HEK293T (cell line): ENCODE measurements around the gene LTA.
A peak's percentile ranks its signal among the peaks of the same experiment; 100 is the strongest.

Experiments used
- FOXM1 ChIP-seq: fragments of 450-650 bp; IDR thresholded peaks from 2 replicates; pipeline ENCODE4 v1.6.1; 2017; ENCODE audit warnings: mild to moderate bottlenecking, borderline replicate concordance
- TARDBP ChIP-seq: fragments of 450-650 bp; IDR thresholded peaks from 2 replicates; pipeline ENCODE4 v1.6.1; 2016
- TF ChIP-seq, protein P1 (sequence below): fragments of 450-650 bp; IDR thresholded peaks from 2 replicates; pipeline ENCODE4 v1.6.1; 2016

DNA sequence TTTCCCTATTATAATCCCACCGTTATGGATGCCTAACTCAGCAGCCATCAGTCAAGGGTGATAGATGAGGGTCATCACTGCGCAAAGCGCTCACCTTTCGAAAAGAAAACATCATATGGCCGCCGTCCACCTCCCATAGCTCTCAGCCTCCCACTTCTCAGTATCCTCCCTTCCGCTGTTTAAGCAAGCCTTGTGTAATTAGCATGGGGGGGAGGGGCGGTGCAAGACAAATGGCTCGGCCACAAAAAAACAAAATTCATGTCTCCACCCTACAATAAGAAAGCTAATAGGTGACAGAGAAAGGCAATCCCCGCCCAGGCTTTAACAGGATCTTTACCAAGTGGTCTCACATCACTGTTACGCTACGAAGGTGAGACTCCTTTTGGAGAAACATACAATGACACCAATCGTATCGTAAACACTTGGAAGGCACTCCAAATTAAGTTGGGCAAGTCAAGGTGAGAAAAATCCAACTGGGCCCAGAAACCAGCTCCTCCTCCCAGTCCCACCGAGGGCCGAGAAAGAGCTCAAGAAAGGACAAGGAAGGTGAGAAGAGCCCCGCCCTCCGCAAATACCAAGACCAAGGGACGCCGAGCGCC lies 30.9 kb upstream of the LTA start:
- TF ChIP-seq, protein P1, sequence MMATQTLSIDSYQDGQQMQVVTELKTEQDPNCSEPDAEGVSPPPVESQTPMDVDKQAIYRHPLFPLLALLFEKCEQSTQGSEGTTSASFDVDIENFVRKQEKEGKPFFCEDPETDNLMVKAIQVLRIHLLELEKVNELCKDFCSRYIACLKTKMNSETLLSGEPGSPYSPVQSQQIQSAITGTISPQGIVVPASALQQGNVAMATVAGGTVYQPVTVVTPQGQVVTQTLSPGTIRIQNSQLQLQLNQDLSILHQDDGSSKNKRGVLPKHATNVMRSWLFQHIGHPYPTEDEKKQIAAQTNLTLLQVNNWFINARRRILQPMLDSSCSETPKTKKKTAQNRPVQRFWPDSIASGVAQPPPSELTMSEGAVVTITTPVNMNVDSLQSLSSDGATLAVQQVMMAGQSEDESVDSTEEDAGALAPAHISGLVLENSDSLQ: peak; percentile 60
- TF ChIP-seq TARDBP (no peak), FOXM1 (no peak)
